OCI-M2 (cell line): ENCODE results near the gene CLIP2.
"Not testable (repeated sequence)": the region's sequence is repeated elsewhere in the genome, so short reads cannot be mapped to it uniquely, and the experiment has no call there.

Experiments
- DNase-seq: peaks from one replicate; lab custom pipeline; 2025; ENCODE audit not compliant: unreplicated experiment; lab: John Stamatoyannopoulos, UW

CLIP2 gene

DNA sequence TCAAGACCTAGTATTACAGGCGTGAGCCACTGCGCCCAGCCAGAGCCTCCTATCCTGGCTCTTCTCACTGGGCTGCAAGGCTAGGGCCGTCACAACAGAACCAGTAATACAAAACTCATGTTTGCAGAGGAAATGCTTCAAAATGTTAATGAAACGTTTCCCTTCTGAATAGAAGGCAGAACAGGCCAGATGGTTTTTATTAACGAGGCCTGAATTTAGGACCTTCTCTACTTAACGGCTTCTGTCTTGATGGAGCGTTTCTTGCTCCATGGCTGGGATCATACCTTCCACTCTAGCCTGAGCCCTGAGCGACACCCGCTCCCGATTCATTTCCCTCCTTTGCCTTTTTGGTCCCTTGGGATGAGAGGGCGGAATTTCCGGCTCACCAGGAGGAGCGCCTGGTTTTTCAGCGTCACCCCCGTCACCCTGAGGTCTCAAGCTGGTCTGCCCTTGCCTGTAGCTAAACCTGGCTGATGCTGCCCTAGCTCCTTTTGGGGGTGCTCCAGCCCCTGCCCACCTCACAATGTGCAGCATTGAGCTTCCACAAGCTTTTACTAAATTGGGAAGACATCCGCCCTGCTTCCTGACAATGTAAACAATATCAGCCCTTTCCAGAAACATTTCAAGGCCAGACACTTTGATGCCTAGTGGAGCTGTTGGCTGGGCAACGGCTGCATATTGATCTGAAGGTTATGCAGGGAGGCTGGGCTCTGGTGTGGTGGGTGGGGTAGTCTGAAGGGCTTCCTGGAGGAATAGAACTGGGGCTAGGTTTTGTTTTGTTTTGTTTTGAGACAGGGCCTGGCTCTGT is 5.2 kb downstream of the CLIP2 start:
- no peak for DNase-seq

DNA sequence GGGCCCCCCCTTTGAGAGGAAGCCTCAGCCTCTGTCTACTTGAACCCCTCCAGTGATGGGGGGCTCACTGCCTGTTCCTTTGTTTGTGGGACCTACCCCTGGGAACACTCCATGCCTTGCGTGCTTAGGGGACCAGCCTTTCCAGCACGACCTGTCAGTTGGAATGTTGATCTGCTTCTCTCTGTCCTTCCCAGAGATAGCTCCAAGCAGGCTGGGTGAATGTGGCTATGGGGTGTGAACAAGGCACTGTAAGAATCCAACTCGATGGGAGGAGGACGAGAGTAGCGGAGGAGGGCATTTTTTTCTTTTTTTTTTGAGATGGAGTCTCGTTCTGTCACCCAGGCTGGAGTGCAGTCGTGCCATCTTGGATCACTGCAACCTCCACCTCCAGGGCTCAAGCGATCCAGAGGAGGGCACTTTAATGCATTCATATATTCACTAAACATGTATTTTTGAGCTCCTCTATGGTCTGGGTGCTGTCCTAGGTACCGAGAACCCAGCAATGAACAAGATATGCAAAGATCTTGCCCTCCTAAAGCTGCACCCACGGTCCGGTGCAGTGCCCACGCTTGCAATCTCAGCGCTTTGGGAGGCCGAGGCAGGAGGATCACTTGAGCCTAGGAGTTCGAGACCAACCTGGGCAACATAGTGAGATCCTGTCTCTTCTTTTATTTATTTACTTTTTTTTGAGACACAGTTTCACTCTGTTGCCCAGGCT is 8.5 kb downstream of the CLIP2 start:
- DNase-seq: no peak

DNA sequence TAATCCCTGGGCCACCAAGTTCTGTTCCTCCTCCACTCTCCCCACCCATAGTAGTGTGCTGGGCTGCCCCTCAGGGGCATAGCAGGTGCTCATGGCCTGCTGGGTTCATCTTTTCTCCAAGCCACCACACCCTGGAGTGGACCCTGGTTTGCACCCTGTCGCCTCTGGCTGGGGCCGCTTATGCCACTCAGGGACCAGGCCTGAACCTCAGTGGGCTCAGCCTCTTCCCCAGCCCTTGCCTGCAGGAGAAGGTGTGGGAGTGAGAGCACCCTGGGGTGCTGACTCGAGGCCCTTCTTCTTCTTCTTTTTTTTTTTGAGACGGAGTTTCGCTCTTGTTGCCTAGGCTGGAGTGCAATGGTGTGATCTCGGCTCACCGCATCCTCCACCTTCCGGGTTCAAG is 10.2 kb downstream of the CLIP2 start:
- no peak for DNase-seq

DNA sequence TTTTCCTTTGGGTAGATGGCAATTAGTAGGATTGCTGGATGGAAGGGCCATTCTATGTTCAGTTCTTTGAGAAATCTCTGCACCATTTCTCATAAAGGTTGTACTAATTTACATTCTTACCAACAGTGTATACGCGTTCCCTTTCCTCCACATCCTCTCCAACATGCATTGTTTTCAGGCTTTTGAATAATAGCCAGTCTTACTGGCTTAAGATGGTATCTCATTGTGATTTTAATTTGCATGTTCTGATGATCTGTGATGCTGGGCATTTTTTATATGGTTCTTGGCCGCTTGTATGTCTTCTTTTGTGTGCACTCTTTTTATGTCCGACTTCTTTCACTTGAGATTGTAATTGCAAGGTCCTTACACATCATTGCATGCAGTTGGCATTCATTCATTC is 11.7 kb downstream of the CLIP2 start:
- DNase-seq: no peak

DNA sequence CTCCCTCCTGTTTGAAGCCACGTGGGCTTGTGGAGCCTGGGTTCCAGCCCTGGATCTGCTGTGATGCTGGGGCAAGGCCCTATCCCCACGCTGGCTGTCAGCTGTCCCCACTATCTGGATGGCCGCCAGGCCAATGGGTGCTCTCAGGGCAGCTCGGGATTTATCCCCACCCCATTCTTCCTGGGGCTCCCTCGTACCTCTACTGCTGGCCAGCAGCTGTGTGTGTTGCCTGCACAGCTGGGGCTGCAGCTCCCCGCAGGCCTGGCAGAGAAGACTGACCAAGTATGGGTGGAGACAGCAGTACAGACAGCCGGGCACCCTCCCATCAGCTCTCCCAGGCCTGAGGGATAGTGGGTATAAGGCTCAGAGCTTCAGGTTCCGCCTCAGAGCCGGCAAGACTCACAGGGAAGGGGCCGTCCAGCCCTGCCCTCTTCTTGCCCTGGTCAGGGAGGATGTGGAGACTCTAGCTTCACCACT is 13.6 kb downstream of the CLIP2 start:
- DNase-seq: no peak

DNA sequence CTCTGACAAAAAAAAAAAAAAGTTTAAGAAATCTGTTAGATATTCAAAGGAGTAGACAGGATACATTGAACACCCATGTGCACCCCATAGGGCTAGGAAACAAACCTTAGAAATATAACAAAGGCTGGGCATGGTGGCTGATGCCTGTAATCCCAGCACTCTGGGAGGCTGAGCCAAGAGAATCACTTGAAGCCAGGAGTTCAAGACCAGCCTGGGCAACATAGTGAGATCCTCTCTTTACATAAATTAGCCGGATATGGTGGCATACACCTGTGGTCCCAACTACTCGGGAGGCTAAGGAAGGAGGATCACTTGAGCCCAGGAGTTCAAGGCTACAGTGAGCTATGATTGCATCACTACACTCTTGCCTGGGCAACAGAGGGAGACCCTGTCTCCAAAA is 15.3 kb downstream of the CLIP2 start:
- DNase-seq: no peak

DNA sequence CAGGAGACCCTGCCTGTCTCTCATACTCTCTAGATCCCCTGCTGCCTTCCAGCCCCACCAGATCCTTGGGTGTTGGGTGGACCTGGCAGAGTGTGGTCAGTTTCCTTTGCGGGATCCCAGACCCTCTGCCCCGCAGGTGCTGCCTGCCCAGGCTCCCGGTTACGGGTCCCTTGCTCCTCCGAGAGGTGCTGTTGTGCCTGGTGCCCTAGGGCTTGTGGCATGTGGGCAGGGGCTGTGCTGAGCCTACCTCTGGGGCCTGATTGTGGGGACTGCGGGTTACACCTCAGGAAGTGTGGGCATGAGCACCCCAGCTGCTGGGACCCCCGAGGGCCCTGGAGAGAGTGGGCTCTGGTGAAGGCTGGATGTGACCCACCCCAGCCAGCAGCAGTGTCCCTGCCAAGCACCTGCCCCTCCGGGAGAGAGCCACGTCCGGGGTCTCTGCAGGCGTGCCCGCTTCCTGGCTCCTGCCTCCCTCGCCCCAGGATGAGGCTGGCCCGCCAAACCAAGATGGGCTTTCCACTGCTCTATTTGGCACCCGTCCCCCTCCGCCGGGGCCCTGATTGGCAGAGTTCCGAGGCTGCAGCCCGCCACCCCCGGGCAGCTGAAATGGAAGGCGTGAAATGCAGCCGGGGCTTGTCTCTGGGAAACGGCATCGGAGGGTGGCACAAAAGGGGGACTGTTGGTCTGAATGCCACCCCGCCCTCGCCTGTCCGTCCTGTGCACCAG is 17.0 kb downstream of the CLIP2 start:
- DNase-seq: no peak

DNA sequence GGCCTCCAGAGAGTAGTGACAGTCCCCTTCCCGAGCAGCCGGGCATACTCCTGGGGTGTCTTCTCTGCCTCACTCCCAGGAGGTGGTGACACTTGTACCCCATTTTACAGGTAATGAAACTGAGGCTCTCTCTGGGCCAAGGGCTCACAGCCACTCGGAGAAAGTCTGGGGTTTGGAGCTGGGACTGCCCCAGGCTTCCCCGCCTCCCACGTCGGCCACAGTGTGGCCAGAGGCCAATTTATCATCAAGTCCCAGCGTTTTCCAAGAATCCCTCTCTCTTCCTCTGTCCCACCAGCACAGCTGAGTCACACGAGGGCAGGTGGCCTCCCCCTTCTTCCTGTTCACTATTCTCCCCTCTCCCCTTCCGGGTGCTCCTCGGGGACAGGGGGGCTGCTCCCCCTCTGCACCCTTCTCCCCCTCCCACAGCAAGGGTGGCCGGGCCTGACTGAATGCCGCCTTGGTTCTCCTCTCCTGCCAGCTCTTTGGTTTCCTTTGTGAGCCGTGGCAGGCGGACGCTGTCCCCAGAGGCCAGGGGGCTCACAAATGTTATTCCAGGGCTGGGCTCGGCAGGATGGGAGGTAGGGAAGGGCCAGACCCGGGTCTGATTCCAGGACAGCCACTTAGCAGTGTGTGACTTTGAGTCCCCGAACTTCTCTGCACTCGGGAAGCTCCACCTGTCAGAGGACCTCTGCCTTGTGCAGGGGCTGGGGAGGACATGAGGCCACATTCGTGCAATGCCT is 17.7 kb downstream of the CLIP2 start:
- DNase-seq: no peak

DNA sequence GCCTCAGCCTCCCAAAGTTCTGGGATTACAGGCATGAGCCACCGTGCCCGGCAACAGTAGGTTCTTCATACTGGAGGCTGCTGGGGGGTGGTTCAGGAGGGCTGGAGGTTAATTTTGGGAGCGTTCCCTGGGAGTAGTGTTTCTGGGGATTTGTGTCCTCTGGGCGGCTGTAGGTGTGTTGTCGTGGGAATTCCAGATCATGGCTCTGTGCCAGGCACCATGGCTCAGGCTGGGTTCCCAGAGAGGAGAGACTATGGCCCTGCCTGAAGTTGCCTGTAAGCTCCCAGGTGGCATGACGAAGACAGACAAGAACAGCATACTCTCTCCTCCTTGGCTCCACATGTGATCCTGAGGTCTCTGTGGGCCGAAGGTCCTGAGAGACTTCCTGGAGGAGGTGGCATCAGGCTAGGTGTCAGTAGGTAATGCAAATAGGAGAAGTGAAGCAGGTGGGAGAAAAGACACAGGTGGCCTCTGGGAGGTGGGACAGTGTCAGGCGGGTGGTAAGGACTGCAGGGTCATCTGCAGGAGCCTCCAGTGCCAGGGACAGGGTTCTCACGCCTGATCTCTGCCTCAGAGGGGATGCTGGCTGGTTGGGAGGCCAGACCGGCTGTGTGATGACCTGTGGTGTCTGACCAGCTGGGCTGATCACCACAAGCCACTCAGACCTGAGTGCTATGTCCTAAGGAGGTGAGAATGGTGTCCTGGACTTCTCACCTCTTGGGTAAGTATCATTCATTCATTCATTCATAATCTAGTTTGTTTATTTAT is 18.7 kb downstream of the CLIP2 start:
- no peak for DNase-seq

DNA sequence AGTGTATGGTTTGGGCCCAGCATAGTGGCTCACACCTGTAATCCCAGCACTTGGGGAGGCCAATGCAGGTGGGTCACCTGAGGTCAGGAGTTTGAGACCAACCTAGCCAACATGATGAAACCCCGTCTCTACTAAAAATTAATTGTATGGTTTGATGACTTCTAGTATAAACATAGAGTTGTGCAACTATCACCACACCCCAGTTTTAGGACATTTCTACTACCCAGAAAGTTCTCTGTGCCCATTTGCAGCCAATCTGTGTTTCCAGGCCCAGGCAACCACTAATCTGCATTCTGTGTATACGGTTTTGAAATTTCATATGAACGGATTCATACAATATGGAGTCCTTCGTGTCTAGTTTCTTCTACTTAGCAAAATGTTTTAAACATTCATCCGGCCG is 20.0 kb downstream of the CLIP2 start:
- no peak for DNase-seq

DNA sequence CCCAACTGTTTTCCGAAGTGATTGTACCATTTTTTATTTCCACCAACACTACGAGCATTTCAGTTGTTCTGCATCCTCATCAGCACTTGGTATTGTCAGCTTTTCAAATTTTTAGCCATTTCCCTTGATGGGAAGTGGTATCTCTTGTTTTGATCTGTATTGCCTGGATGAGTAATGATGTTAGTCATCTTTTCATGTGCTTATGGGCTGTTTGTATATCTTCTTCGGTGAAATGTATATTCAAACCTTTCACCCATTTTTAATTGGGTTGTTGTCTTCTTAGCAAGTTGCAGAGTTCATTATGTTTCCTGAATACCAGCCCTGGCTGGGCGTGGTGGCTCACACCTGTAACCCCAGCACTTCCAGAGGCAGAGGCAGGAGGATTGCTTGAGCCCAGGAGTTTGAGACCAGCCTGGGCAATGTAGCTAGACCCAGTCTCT is 22.1 kb downstream of the CLIP2 start:
- no peak for DNase-seq

DNA sequence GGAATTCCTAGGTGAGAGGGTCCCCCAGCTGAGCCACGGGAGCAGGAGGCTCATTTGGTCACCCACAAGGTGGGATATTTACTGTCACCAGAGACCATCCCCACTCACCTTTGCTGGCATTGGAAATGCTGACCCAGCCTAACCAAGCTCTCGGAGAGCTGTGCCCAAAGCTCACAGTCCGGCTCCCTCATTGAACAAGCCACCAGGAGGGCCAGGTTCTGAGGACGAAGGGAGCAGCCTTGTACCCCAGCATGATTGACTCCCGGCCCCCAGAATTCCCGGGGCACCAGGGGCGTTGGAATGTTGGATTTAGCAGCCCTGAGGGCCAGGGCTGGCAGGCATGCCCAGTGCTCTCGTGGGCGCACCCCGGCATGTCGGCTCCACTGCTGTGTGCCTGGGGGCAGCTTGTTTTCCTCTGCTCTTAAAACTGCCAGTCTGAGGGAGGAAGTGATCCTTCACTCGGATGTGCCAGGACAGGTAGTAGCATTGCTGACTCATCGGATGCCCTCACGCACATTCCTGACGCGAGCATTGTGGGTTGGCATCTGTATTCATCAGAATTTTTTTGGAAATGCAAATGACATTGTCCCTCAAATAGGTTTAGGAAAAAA is 23.3 kb downstream of the CLIP2 start:
- no peak for DNase-seq

DNA sequence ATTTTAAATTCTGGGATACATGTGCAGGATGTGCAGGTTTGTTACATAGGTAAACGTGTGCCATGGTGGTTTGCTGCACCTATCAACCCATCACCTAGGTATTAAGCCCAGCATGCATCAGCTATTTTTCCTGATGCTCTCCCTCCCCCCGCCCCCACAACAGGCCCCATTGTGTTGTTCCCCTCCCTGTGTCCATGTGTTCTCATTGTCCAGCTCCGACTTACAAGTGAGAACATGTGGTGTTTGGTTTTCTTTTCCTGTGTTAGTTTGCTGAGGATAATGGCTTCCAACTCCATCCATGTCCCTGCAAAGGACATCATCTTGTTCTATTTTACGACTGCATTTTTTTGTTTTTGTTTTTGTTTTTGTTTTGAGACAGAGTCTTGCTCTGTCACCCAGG is 26.7 kb downstream of the CLIP2 start:
- not testable (repeated sequence) for DNase-seq

DNA sequence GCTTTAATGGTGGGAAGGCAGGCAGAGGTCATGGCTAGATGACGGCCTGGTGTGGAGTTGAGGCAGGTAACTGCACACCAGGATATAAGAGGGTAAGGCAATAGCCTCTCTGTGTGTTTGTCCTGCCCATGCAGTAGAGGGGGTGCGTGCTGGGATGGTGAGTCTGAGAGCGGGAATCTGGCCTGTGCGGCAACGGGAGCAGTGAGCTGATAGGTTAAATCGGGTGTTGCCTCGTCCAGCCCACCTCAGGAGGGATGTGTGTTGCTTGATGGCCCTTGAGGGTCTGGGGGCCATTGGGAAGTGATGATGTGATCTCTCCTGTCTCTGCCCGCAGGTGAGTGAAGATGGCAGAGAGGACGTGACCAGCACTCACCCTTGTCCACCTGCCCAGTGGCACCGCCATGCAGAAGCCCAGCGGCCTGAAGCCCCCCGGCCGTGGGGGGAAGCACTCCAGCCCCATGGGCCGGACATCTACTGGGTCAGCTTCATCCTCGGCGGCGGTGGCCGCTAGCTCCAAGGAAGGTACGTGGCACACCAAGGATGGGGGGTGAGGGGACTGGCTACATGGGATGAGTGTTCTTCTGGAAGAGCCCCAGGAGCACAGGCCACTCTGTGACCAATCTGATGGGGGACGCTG is 28.1 kb downstream of the CLIP2 start:
- DNase-seq: no peak

DNA sequence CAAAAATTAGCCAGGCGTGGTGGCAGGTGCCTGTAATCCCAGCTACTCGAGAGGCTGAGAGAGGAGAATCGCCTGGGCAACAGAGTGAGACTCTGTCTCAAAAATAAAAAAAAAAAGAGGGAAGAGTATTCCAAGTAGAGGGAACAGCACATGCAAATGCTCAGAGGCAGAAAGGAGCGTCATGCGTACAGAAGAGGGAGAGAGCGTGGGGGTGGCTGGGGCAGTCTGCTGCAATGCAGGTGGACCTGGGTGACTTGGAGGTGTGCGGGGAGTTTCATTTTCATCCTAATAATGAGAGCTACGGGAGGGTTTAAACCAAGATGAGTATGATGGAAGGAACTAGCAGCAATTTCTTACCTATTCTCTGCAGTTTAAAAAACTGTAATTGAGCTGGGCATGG is 28.8 kb downstream of the CLIP2 start:
- no peak for DNase-seq

DNA sequence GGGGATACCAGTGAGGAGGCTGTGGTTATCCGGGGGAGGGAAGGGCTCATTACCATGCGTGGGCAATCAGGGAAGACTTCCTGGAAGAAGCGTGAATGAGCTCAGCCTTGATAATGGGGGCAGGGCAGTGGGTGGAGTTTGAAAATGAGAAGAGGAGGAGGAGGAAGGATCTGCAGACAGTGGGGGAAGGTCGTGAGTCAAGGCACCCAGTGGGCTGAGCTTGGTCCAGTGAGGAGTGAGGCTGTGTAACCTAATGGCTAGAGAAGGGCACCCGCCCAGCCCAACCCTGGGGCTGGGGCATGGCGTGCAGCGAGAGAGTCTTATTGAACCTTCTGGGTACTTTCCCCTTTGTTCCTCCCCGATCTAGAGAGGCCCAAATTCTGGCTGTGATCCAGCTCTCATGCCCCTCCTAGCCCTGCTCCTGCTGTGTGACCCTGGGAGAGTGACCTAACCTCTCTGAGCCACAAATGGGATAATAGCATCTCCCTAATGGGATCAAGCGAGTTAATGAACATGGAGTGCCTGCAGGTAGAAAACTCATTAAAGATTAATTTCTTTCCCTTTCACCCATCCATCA is 31.5 kb downstream of the CLIP2 start:
- no peak for DNase-seq

DNA sequence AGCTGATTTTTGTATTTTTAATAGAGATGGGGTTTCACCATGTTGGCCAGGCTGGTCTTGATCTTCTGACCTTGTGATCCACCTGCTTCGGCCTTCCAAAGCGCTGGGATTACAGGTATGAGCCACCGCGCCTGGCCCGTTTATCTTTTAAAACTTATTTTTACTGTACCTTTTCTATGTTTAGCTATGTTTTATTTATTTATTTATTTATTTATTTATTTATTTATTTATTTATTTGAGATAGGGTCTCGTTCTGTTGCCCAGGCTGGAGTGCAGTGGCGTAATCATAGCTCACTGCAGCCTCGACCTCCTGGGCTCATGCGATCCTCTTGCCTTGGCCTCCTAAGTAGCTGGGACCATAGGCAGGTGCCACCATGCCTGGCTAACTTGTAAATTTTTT is 33.7 kb downstream of the CLIP2 start:
- not testable (repeated sequence) for DNase-seq

DNA sequence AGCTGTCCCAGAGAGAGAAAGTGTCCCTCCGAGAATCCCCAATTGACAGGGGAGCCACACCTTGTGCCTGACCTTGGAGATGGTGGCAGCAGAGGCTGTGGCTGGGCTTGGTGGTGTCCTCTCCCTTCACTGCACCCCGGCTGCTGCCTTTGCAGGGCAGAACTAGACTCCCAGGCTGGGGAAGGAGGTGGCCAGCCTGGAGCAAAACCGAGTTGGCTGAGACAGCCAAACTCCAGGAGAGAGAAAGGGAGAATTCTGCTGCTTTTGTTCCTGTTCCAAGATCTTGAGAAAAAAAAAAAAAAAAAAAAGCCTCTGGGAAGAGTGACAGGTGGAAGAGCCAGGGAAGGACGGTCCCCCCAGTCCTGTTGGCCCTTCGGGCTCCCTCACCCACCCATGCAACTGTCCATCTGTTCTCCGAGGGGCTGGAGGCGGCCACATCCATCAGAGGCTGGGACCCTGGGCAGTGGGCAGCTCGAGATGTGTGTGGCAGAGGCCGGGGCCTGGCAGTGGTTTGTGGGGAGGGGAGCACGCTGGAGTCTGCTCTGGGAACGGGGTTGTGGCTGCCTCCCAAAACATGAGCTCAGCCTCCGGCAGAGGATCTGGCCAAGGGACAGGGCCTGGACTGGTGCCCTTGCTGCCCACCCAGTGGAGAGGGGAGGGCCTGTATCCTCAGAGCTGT is 35.5 kb downstream of the CLIP2 start:
- no peak for DNase-seq

DNA sequence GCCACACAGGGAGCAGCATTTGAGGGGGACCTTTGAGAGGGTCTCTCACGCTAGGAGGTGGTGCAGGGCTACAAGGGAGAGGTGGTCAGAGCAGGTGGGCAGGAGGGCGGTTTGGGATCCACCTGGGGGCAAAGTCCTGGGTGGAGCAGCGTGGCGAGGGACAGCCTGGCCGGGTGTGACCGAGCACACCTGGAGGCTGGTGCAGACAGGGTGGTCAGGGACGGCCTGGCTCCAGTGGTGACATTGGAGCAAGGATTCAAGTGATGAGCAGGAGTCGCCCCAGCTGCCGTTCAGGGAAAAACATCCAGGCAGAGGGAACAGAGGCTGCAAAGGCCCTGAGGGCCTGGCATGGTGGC is 36.0 kb downstream of the CLIP2 start:
- no peak for DNase-seq
